OCI-LY3 (cell line): ENCODE results near the gene TLL2.

Experiments used
- H2AFZ ChIP-seq: fragments of 200-600, 300-600 bp; shearing (Covaris generic); 2 replicates; pipeline ENCODE4 v1.6.0; 2014; ENCODE audit warnings: antibody characterized with exemption, low read depth, low read length
- H3K27ac ChIP-seq: fragments of 200-600, 300-600 bp; sonication (generic); 2 replicates; pipeline ENCODE4 v1.5.1; 2014; ENCODE audit warnings: mild to moderate bottlenecking, low read length, moderate library complexity, mixed read lengths
- H3K27me3 ChIP-seq: fragments of 200-600, 300-600 bp; sonication (generic); 2 replicates; pipeline ENCODE4 v1.6.1; 2014; ENCODE audit warnings: low read depth, low read length, mixed read lengths
- H3K36me3 ChIP-seq: fragments of 200-600, 300-600 bp; sonication (generic); replicated peaks from 2 replicates; pipeline ENCODE3; 2014; ENCODE audit warnings: low read depth, low read length, mixed read lengths
- H3K4me1 ChIP-seq: fragments of 300-600, 200-600 bp; sonication (generic); 2 replicates; pipeline ENCODE4 v1.6.1; 2014; ENCODE audit warnings: low read length, mixed read lengths
- H3K4me2 ChIP-seq: fragments of 200-600, 300-600 bp; sonication (generic); 2 replicates; pipeline ENCODE4 v1.6.1; 2014; ENCODE audit warnings: low read length, mixed read lengths
- H3K4me3 ChIP-seq: fragments of 300-600, 200-600 bp; sonication (generic); 2 replicates; pipeline ENCODE4 v1.5.1; 2014; ENCODE audit warnings: antibody characterized with exemption, mild to moderate bottlenecking, low read length, moderate library complexity
- H3K79me2 ChIP-seq: fragments of 300-600, 200-600 bp; shearing (Covaris generic); 2 replicates; pipeline ENCODE4 v1.6.1; 2014; ENCODE audit warnings: mild to moderate bottlenecking, low read length, mixed read lengths
- H3K9ac ChIP-seq: fragments of 300-600, 200-600 bp; shearing (Covaris generic); 2 replicates; pipeline ENCODE4 v1.6.0; 2014; ENCODE audit warnings: mild to moderate bottlenecking, low read length, moderate library complexity
- H3K9me3 ChIP-seq: fragments of 200-600, 300-600 bp; shearing (Covaris generic); 2 replicates; pipeline ENCODE4 v1.6.1; 2014; ENCODE audit warnings: low read length, mixed read lengths; ENCODE audit not compliant: insufficient read depth
- H4K20me1 ChIP-seq: fragments of 200-600, 300-600 bp; sonication (generic); 2 replicates; pipeline ENCODE4 v1.6.1; 2016; ENCODE audit warnings: low read length, mixed read lengths; ENCODE audit not compliant: insufficient read depth
- EZH2phosphoT487 ChIP-seq: fragments of 200-600 bp; shearing (Covaris generic); IDR thresholded peaks from 2 replicates; pipeline ENCODE4 v1.6.1; 2018; ENCODE audit warnings: antibody characterized with exemption, mixed run types, low read depth
- TF ChIP-seq, protein P1 (sequence below): fragments of 200-600, 300-600 bp; sonication (generic); IDR thresholded peaks from 2 replicates; pipeline ENCODE4 v1.5.1; 2014; ENCODE audit warnings: antibody characterized with exemption, low read length, low read depth

TLL2 gene

DNA sequence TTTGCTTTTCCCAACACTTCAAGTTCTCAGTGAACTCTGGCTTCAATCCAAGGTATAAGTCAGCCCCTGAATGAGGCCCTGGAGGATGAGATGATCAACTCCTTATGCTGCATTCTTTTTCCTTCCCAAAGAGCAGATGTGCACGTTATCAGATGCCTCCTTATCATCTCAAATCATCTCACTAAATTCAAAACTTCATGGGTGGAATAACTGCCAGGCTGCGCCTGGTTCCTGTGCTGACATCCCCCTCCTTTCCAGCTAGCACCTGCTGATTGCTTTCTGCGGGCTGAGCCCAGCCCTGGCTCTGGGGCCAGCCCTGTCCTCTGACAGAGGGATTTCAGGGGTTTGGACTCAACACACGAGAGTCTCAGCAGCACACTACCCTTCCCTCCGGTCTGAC lies 44.9 kb downstream of the TLL2 start:
- Histone ChIP-seq H3K4me1 (peaks cover under 1% of the 10 kb centered on the region), H3K9ac (no peak overlapping the region), H3K36me3 (no peaks in the 10 kb centered on the region), H3K27me3 (peaks cover 6% of the 10 kb centered on the region), H4K20me1 (no peaks in the 10 kb centered on the region), H3K4me2 (no peak overlapping the region), H3K9me3 (no peaks in the 10 kb centered on the region), H3K79me2 (no peaks in the 10 kb centered on the region), H2AFZ (no peak overlapping the region), H3K4me3 (no peak overlapping the region), H3K27ac (no peak overlapping the region)
- TF ChIP-seq EZH2phosphoT487, result no peak
- TF ChIP-seq, protein P1, sequence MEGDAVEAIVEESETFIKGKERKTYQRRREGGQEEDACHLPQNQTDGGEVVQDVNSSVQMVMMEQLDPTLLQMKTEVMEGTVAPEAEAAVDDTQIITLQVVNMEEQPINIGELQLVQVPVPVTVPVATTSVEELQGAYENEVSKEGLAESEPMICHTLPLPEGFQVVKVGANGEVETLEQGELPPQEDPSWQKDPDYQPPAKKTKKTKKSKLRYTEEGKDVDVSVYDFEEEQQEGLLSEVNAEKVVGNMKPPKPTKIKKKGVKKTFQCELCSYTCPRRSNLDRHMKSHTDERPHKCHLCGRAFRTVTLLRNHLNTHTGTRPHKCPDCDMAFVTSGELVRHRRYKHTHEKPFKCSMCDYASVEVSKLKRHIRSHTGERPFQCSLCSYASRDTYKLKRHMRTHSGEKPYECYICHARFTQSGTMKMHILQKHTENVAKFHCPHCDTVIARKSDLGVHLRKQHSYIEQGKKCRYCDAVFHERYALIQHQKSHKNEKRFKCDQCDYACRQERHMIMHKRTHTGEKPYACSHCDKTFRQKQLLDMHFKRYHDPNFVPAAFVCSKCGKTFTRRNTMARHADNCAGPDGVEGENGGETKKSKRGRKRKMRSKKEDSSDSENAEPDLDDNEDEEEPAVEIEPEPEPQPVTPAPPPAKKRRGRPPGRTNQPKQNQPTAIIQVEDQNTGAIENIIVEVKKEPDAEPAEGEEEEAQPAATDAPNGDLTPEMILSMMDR, result no peak

DNA sequence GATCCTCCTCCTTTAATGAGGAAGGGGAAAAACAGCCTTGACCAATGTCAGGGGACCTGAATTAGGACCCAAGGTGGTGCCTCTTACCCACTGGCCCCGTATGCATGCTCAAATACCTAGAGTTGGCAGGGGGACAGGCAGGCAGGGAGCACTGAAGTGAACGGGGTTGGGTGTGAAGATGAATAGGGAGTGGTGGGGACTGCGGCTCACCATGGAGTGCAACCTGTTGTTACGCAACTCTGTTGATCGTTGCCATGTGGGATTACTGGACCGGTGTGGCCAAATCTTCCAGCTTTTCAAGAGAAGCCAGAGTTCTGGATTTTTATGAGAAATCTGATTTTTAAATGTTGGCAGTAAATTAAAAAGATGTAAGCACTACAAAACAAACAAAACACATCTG lies 48.1 kb downstream of the TLL2 start:
- H3K36me3 ChIP-seq, result no peaks in the 10 kb centered on the region
- H3K4me3 ChIP-seq, result no peak overlapping the region
- TF ChIP-seq, protein P1, result no peak
- TF ChIP-seq EZH2phosphoT487, result no peak
- no peaks in the 10 kb centered on the region for H3K79me2 ChIP-seq
- no peak overlapping the region for H3K4me2 ChIP-seq
- H4K20me1 ChIP-seq, result no peaks in the 10 kb centered on the region
- H3K27ac ChIP-seq, result no peak overlapping the region
- peaks cover 8% of the 10 kb centered on the region for H3K4me1 ChIP-seq
- H3K9ac ChIP-seq, result no peak overlapping the region
- H3K27me3 ChIP-seq, result peaks cover 6% of the 10 kb centered on the region
- no peaks in the 10 kb centered on the region for H3K9me3 ChIP-seq
- no peak overlapping the region for H2AFZ ChIP-seq

DNA sequence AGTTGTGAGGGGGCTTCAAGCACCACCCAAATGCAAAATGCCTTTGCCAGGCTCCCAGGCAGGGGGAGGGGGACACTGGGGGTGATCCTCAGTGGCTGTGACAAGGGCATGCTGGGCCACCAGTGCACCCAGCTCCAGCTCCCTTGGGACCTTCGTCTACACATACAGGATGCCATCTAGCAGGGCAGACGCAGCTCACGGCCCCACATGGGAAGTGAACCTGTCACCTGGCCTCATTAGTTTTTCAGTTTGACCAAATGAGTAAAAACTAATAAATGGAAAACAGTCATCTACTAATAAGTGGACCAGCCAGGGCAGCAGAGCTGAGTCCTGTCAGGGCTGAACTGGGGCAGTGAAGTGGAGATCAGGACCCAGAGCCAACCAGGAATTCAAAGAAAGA lies 50.2 kb downstream of the TLL2 start:
- H3K4me3 ChIP-seq, result no peak overlapping the region
- no peaks in the 10 kb centered on the region for H4K20me1 ChIP-seq
- peak overlapping the region; percentile 17 for H3K4me2 ChIP-seq
- H3K4me1 ChIP-seq, result peaks cover 8% of the 10 kb centered on the region
- no peaks in the 10 kb centered on the region for H3K36me3 ChIP-seq
- no peak for TF ChIP-seq EZH2phosphoT487
- TF ChIP-seq, protein P1, result no peak
- no peak overlapping the region for H3K9ac ChIP-seq
- H3K27me3 ChIP-seq, result peaks cover 4% of the 10 kb centered on the region
- H3K9me3 ChIP-seq, result no peaks in the 10 kb centered on the region
- H3K27ac ChIP-seq, result no peak overlapping the region
- H3K79me2 ChIP-seq, result no peaks in the 10 kb centered on the region
- no peak overlapping the region for H2AFZ ChIP-seq

DNA sequence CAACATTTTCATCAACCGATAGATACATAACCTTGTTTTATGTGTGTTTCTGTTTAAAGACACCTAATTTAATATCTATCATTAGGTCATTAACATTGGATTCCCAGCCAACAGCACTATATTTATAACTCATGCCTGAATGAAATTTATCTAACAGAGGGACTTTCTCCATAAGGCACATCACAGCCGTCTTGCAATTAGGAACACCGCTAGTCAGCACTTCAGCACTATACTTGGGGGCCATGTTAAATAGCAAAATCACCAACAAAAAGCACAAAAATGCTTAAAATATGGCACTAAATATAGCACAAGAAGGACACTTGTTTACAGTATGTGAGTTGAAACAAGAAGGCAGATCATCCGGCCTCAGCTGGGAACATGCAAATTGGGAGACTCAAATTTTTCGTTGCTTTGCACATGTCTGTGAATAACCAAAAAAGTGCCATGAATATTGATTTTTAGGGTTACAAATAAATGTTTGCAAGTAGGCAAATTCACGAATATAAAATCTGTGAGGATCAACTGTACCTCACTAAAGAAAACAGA lies 51.0 kb downstream of the TLL2 start:
- Histone ChIP-seq H3K4me1 (peaks cover 8% of the 10 kb centered on the region), H3K79me2 (no peaks in the 10 kb centered on the region), H3K36me3 (no peaks in the 10 kb centered on the region), H3K27me3 (peaks cover 3% of the 10 kb centered on the region), H3K27ac (no peak overlapping the region), H2AFZ (no peak overlapping the region), H3K9ac (no peak overlapping the region), H4K20me1 (no peaks in the 10 kb centered on the region), H3K9me3 (no peaks in the 10 kb centered on the region), H3K4me2 (no peak overlapping the region), H3K4me3 (no peak overlapping the region)
- TF ChIP-seq, protein P1, result no peak
- no peak for TF ChIP-seq EZH2phosphoT487
